HCT116 (cell line): ENCODE measurements around the gene RNPEPL1. TPM values are rescaled to one million over a fixed set of nuclear protein-coding genes. Genes with fewer than 3 reads are reported as not detected.

Source experiments
- ATAC-seq: fragments of 200-7000 bp; cut with Tn5 transposase; 2 replicates; pipeline ENCODE4 v1.9.1; 2020; ENCODE audit warnings: mild to moderate bottlenecking, moderate library complexity
- BruUV-seq: library from RNA; stranded (reverse); fragments of 400-500 nt; replicated peaks from 2 replicates; lab custom pipeline; 2021; lab: Mats Ljungman, UMichigan
- CTCF ChIA-PET: fragments of 300-600 bp; sonication (Branson Sonifier 250); formaldehyde crosslinking; loops from one replicate; lab custom pipeline; 2021; ENCODE audit warnings: antibody characterized with exemption; lab: Charles Lee
- POLR2A ChIA-PET: fragments of 300-600, 350-600 bp; sonication (Branson Sonifier 250); formaldehyde crosslinking; loops from one replicate; lab custom pipeline; 2021; ENCODE audit warnings: antibody characterized with exemption; lab: Charles Lee
- RAD21 ChIA-PET, 2 experiments: fragments of 300-600 bp; sonication (Branson Sonifier 250); formaldehyde crosslinking; loops; one replicate each; lab custom pipeline; 2023; ENCODE audit warnings: low total read pairs in 2 of 2; ENCODE audit not compliant: uncharacterized antibody in 2 of 2, unreplicated experiment in 2 of 2, low non-redundant PET in 1 of 2; lab: Charles Lee
- DNase-seq: peaks from one replicate; pipeline ENCODE4 v3.0.0-alpha.2; 2010; ENCODE audit warnings: low read depth, low spot score
- H2AFZ ChIP-seq: fragments of 200-600 bp; shearing (Covaris generic), sonication (generic); 2 replicates; pipeline ENCODE4 v1.6.1; 2017; ENCODE audit warnings: low read depth, mixed run types, mixed read lengths, antibody characterized with exemption, low read length; ENCODE audit not compliant: poor library complexity, severe bottlenecking
- H3K27ac ChIP-seq: 2 replicates; pipeline ENCODE4 v1.5.1; 2012; ENCODE audit warnings: low read depth, low read length
- H3K27me3 ChIP-seq: fragments of 200-600 bp; sonication (generic); 2 replicates; pipeline ENCODE4 v1.6.1; 2016; ENCODE audit warnings: mixed run types, low read length, mixed read lengths; ENCODE audit not compliant: insufficient read depth
- H3K36me3 ChIP-seq, 2 experiments: fragments of 200-500 bp in 1 of 2; fragments of 200-600 bp in 1 of 2; sonication (Bioruptor generic) in 1 of 2; sonication (generic) in 1 of 2; 2 replicates each; pipeline versions ENCODE4 v1.5.1 to v1.6.1; 2014 to 2016; ENCODE audit warnings: low read length in 2 of 2, inconsistent platforms in 1 of 2, mixed read lengths in 1 of 2, mixed run types in 1 of 2; ENCODE audit not compliant: insufficient read depth in 2 of 2, control insufficient read depth in 1 of 2
- H3K4me1 ChIP-seq, 2 experiments: fragments of 200-600 bp in 1 of 2; sonication (generic) in 1 of 2; 2 replicates each; pipeline versions ENCODE4 v1.5.1 to v1.6.1; 2012 to 2017; ENCODE audit warnings: low read length in 2 of 2, inconsistent platforms in 1 of 2, mild to moderate bottlenecking in 1 of 2, mixed read lengths in 1 of 2, mixed run types in 1 of 2, moderate library complexity in 1 of 2; ENCODE audit not compliant: insufficient read depth in 2 of 2, control insufficient read depth in 1 of 2
- H3K4me2 ChIP-seq: fragments of 200-600 bp; sonication (generic); 2 replicates; pipeline ENCODE4 v1.6.1; 2017; ENCODE audit warnings: mixed run types, low read length, mixed read lengths
- H3K4me3 ChIP-seq, 2 experiments: fragments of 200-600 bp in 1 of 2; sonication (generic) in 1 of 2; replicated peaks in 1 of 2; 2 replicates each; pipeline ENCODE4 v1.5.1; 2011 to 2016; ENCODE audit warnings: low read length in 2 of 2, control low read depth in 1 of 2, low read depth in 1 of 2, mild to moderate bottlenecking in 1 of 2, mixed read lengths in 1 of 2, mixed run types in 1 of 2
- H3K79me2 ChIP-seq: fragments of 200-600 bp; sonication (generic); 2 replicates; pipeline ENCODE4 v1.6.1; 2017; ENCODE audit warnings: mild to moderate bottlenecking, mixed run types, low read length, moderate library complexity, mixed read lengths; ENCODE audit not compliant: insufficient read depth
- H3K9ac ChIP-seq: fragments of 200-600 bp; sonication (generic); 2 replicates; pipeline ENCODE4 v1.6.1; 2016; ENCODE audit warnings: low read length, mixed read lengths
- H3K9me2 ChIP-seq: fragments of 200-600 bp; sonication (generic), shearing (Covaris generic); 2 replicates; pipeline ENCODE4 v1.6.1; 2017; ENCODE audit warnings: mixed run types, mild to moderate bottlenecking, moderate library complexity; ENCODE audit not compliant: insufficient read depth
- H3K9me3 ChIP-seq, 2 experiments: fragments of 200-500 bp in 1 of 2; fragments of 200-600 bp in 1 of 2; sonication (Bioruptor generic) in 1 of 2; sonication (generic) in 1 of 2; 2 replicates each; pipeline ENCODE4 v1.6.1; 2014 to 2017; ENCODE audit warnings: low read length in 2 of 2, mixed read lengths in 2 of 2, inconsistent platforms in 1 of 2, low read depth in 1 of 2, mild to moderate bottlenecking in 1 of 2, mixed run types in 1 of 2, moderate library complexity in 1 of 2; ENCODE audit not compliant: control insufficient read depth in 1 of 2, insufficient read depth in 1 of 2
- H4K20me1 ChIP-seq: fragments of 200-600 bp; sonication (generic), shearing (Covaris generic); 2 replicates; pipeline ENCODE4 v1.6.1; 2017; ENCODE audit warnings: mixed run types, mild to moderate bottlenecking, moderate library complexity; ENCODE audit not compliant: insufficient read depth
- ATF3 ChIP-seq: IDR thresholded peaks from 2 replicates; pipeline ENCODE4 v1.6.1; 2012
- CBX3 ChIP-seq: IDR thresholded peaks from 2 replicates; pipeline ENCODE4 v1.6.1; 2012; ENCODE audit warnings: low read depth
- CEBPB ChIP-seq: IDR thresholded peaks from 2 replicates; pipeline ENCODE4 v1.6.1; 2012; ENCODE audit warnings: low read depth
- CTCF ChIP-seq, 3 experiments: fragments of 200-600 bp in 1 of 3; sonication (generic) in 1 of 3; IDR thresholded peaks in 2 of 3; conservative IDR thresholded peaks in 1 of 3; 2 replicates each; pipeline ENCODE4 v1.5.1; 2012 to 2017; ENCODE audit warnings: low read depth in 2 of 3, low read length in 2 of 3, antibody characterized with exemption in 1 of 3, borderline replicate concordance in 1 of 3, control low read depth in 1 of 3, mild to moderate bottlenecking in 1 of 3, mixed read lengths in 1 of 3, mixed run types in 1 of 3, moderate library complexity in 1 of 3; ENCODE audit not compliant: insufficient read depth in 1 of 3
- EGR1 ChIP-seq: IDR thresholded peaks from 2 replicates; pipeline ENCODE4 v1.6.1; 2012; ENCODE audit warnings: low read depth
- ELF1 ChIP-seq: IDR thresholded peaks from 2 replicates; pipeline ENCODE4 v1.6.1; 2012; ENCODE audit warnings: low read depth, borderline replicate concordance
- EZH2 ChIP-seq: fragments of 200-600 bp; sonication (generic); IDR thresholded peaks from 2 replicates; pipeline ENCODE4 v1.6.1; 2017; ENCODE audit warnings: antibody characterized with exemption, mixed run types
- FOSL1 ChIP-seq: IDR thresholded peaks from 2 replicates; pipeline ENCODE4 v1.6.1; 2012; ENCODE audit warnings: low read depth
- JUND ChIP-seq: IDR thresholded peaks from 2 replicates; pipeline ENCODE4 v1.6.1; 2012
- POLR2A ChIP-seq: IDR thresholded peaks from 2 replicates; pipeline ENCODE4 v1.7.0; 2011; ENCODE audit warnings: borderline replicate concordance; ENCODE audit not compliant: insufficient read depth, insufficient read length; ENCODE audit errors: extremely low read depth
- POLR2AphosphoS5 ChIP-seq: IDR thresholded peaks from 2 replicates; pipeline ENCODE4 v1.6.1; 2011; ENCODE audit warnings: mild to moderate bottlenecking, low read depth, low read length, moderate library complexity
- REST ChIP-seq: IDR thresholded peaks from 2 replicates; pipeline ENCODE4 v1.6.1; 2012; ENCODE audit warnings: low read depth
- SIN3A ChIP-seq: IDR thresholded peaks from 2 replicates; pipeline ENCODE4 v1.6.1; 2012; ENCODE audit warnings: low read depth
- SP1 ChIP-seq: IDR thresholded peaks from 2 replicates; pipeline ENCODE4 v1.6.1; 2012; ENCODE audit warnings: low read depth
- SRF ChIP-seq: IDR thresholded peaks from 2 replicates; pipeline ENCODE4 v1.6.1; 2012; ENCODE audit warnings: low read depth
- YY1 ChIP-seq: IDR thresholded peaks from 2 replicates; pipeline ENCODE4 v1.6.1; 2011; ENCODE audit warnings: low read length, low read depth, moderate library complexity, mild to moderate bottlenecking; ENCODE audit not compliant: insufficient replicate concordance; ENCODE audit errors: extremely low read depth
- ZBTB33 ChIP-seq: IDR thresholded peaks from 2 replicates; pipeline ENCODE4 v1.6.1; 2011; ENCODE audit warnings: mild to moderate bottlenecking, low read length, moderate library complexity; ENCODE audit not compliant: insufficient replicate concordance; ENCODE audit errors: extremely low read depth
- ZFX ChIP-seq: fragments of 450-650 bp; IDR thresholded peaks from 2 replicates; pipeline ENCODE4 v1.6.1; 2017
- ZNF274 ChIP-seq: fragments of 200-500 bp; sonication (Bioruptor generic); IDR thresholded peaks from 2 replicates; pipeline ENCODE4 v1.6.1; 2014; ENCODE audit warnings: mild to moderate bottlenecking, low read depth, low read length, inconsistent platforms
- intact Hi-C: fragments of 100-400 bp; cut with micrococcal nuclease; formaldehyde crosslinking; loops from 2 replicates; pipeline ENCODE4 v1.10.0; 2022
- total RNA-seq: library from RNA; stranded (reverse); gene quantifications from one replicate; pipeline ENCODE4 v1.2.1, GENCODE V29; 2021; ENCODE audit not compliant: unreplicated experiment

Gene RNPEPL1
- total RNA-seq, 1 experiment from 2014 or later: 49.7 TPM

GRCh38 chr2:240553956-240554480 is 14.3 kb upstream of the RNPEPL1 start:
- RAD21 ChIA-PET: no interaction called here
- POLR2A ChIA-PET: no interaction called here
- Histone ChIP-seq H3K4me2 (no peak overlapping the region), H3K9me3 (no peaks in the 10 kb centered on the region), H4K20me1 (no peaks in the 10 kb centered on the region), H3K9ac (no peak overlapping the region), H3K4me3 (no peak overlapping the region), H2AFZ (no peak overlapping the region), H3K79me2 (peaks cover 47% of the 10 kb centered on the region), H3K27me3 (no peaks in the 10 kb centered on the region), H3K36me3 (0 out of 4 replicates have a peak, but pooled peaks cover 0 to 2% of the 10 kb centered on the region in 2 experiments), H3K9me2 (no peaks in the 10 kb centered on the region), H3K4me1 (peaks cover under 1 to 7% of the 10 kb centered on the region in 2 experiments), H3K27ac (no peak overlapping the region)
- TF ChIP-seq ZBTB33 (no peak), FOSL1 (no peak), EZH2 (no peak), CBX3 (no peak), CEBPB (no peak), ZNF274 (no peak), SRF (no peak), CTCF (IDR thresholded peaks at IDR 0.05 in 2 of 3, conservative IDR thresholded peaks at IDR 0.05 in 1 of 3; ENCODE audit: borderline replicate concordance in 1 of 3, insufficient read depth in 1 of 3, low read depth in 2 of 3, low read length in 2 of 3) (no peak), ZFX (no peak), ELF1 (no peak), SIN3A (no peak), POLR2AphosphoS5 (no peak), REST (no peak), POLR2A (no peak), SP1 (no peak), ATF3 (no peak), JUND (no peak), EGR1 (no peak), YY1 (no peak)
- ATAC-seq (no peak), DNase-seq (no peak)
- intact Hi-C loops: no loop called here
- no TSS peak for BruUV-seq
- CTCF ChIA-PET: no interaction called here
